ENCODE data around the gene C10orf71. TPM values are rescaled to one million over a fixed set of nuclear protein-coding genes. Genes with fewer than 3 reads are reported as not detected.

C10orf71 gene
- total RNA-seq, 1 donor from 2014 or later, result not detected

- H4K20me1 ChIP-seq (ENCODE audit: insufficient read depth, low read length), result no peaks in the 10 kb centered on the region
- H3K27ac Mint-ChIP-seq (ENCODE audit: unreplicated experiment), result peak overlapping the region; percentile 55
Observed at GRCh38 chr10:49274886-49275285, 24.1 kb upstream of the C10orf71 start.

DNA sequence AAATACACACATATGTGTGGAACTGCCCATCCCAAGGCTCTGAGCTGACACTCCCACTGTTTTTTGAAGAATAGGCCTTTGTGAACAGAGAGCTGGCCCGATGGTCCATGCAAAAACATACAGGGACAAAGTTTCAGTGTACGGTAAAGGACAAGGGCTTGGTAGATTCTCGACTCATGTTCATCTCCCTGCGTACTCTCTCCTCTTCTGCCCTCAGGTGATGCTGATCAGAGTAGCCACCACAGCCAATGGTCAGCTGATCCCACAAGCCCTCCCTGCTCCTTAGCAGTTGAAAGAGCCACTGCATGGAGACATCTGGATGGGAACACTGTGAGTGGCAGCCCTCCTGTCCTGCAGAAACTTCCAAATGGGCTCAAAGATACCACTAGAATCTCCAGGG, 23.1 kb upstream of the C10orf71 start:
- no peak overlapping the region for H3K4me2 ChIP-seq (ENCODE audit: low read length)
- H3K9me3 Mint-ChIP-seq (ENCODE audit: unreplicated experiment), result peaks cover 2% of the 10 kb centered on the region
- peaks cover 8% of the 10 kb centered on the region for H3K4me1 Mint-ChIP-seq (ENCODE audit: low read depth, unreplicated experiment)
- H3K27me3 ChIP-seq (ENCODE audit: insufficient read depth, low read length), result peaks cover 4% of the 10 kb centered on the region
- no peak overlapping the region for H3K27ac ChIP-seq (ENCODE audit: low read depth, low read length)
- H3K36me3 Mint-ChIP-seq (ENCODE audit: low read depth, unreplicated experiment), result no peaks in the 10 kb centered on the region
- peaks cover 31% of the 10 kb centered on the region for H3K27me3 Mint-ChIP-seq (ENCODE audit: low read depth, unreplicated experiment)
- no peak for FAIRE-seq
- no peaks in the 10 kb centered on the region for H3K36me3 ChIP-seq (ENCODE audit: insufficient read depth, low read length)
- TF ChIP-seq CTCF (IDR thresholded peaks at IDR 0.05; ENCODE audit: insufficient read depth, low read depth, low read length) (no peak), EZH2 (IDR thresholded peaks at IDR 0.05; ENCODE audit: insufficient read depth, low read length) (no peak)
- H3K9me3 ChIP-seq (ENCODE audit: insufficient read depth, low read depth, low read length), result no peaks in the 10 kb centered on the region
- H3K79me2 ChIP-seq (ENCODE audit: insufficient read depth, low read length), result no peaks in the 10 kb centered on the region
- H3K4me1 ChIP-seq (ENCODE audit: insufficient read depth, low read length), result no peaks in the 10 kb centered on the region
- no peak overlapping the region for H3K27ac Mint-ChIP-seq (ENCODE audit: unreplicated experiment)
- H4K20me1 ChIP-seq (ENCODE audit: insufficient read depth, low read length), result no peaks in the 10 kb centered on the region
- no peak overlapping the region for H3K4me3 ChIP-seq (ENCODE audit: insufficient read depth, low read depth, low read length)
- H3K4me3 Mint-ChIP-seq (ENCODE audit: unreplicated experiment), result no peak overlapping the region
- H2AFZ ChIP-seq (ENCODE audit: low read depth, low read length), result no peak overlapping the region
- H3K9ac ChIP-seq (ENCODE audit: low read length), result no peak overlapping the region
- no peak for DNase-seq (ENCODE audit: low read depth)

More at GRCh38 chr10:49274886-49275285, 24.1 kb upstream of the C10orf71 start:
- Mint-ChIP-seq H3K4me1 (ENCODE audit: low read depth, unreplicated experiment) (peaks cover 6% of the 10 kb centered on the region), H3K4me3 (ENCODE audit: unreplicated experiment) (no peak overlapping the region), H3K36me3 (ENCODE audit: low read depth, unreplicated experiment) (no peaks in the 10 kb centered on the region), H3K27me3 (ENCODE audit: low read depth, unreplicated experiment) (peaks cover 35% of the 10 kb centered on the region), H3K9me3 (ENCODE audit: unreplicated experiment) (peaks cover 4% of the 10 kb centered on the region)
- H3K79me2 ChIP-seq (ENCODE audit: insufficient read depth, low read length), result no peaks in the 10 kb centered on the region
- no peak overlapping the region for H3K27ac ChIP-seq (ENCODE audit: low read depth, low read length)
- no peaks in the 10 kb centered on the region for H3K4me1 ChIP-seq (ENCODE audit: insufficient read depth, low read length)
- DNase-seq (ENCODE audit: low read depth), result no peak
- no peaks in the 10 kb centered on the region for H3K9me3 ChIP-seq (ENCODE audit: insufficient read depth, low read depth, low read length)
- no peak overlapping the region for H3K4me2 ChIP-seq (ENCODE audit: low read length)
- H3K27me3 ChIP-seq (ENCODE audit: insufficient read depth, low read length), result peaks cover 4% of the 10 kb centered on the region
- FAIRE-seq, result no peak
- H2AFZ ChIP-seq (ENCODE audit: low read depth, low read length), result no peak overlapping the region
- TF ChIP-seq EZH2 (IDR thresholded peaks at IDR 0.05; ENCODE audit: insufficient read depth, low read length), result no peak
- no peak for TF ChIP-seq CTCF (IDR thresholded peaks at IDR 0.05; ENCODE audit: insufficient read depth, low read depth, low read length)
- H3K9ac ChIP-seq (ENCODE audit: low read length), result no peak overlapping the region
- H3K4me3 ChIP-seq (ENCODE audit: insufficient read depth, low read depth, low read length), result no peak overlapping the region
- no peaks in the 10 kb centered on the region for H3K36me3 ChIP-seq (ENCODE audit: insufficient read depth, low read length)

DNA sequence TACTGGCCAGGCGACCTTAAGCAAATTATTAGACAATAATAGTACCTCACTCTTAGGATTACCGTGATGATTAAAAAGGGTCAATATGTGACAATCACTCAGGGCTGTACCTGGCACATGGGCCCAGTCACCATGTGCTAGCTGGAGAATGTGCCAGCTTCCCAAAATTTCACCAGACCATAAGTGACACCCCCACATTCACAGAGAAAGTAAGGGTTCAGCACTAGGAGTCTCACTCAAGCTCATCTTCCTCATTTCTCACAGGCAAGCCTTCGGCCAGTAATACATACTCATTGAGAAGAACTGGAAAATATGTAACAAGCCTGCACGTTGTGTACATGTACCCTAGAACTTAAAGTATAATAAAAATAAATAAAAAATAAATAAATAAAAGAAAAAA, 22.4 kb upstream of the C10orf71 start:
- H3K27ac ChIP-seq (ENCODE audit: low read depth, low read length), result no peak overlapping the region
- H3K27ac Mint-ChIP-seq (ENCODE audit: unreplicated experiment), result no peak overlapping the region
- H3K36me3 Mint-ChIP-seq (ENCODE audit: low read depth, unreplicated experiment), result no peaks in the 10 kb centered on the region
- H3K27me3 ChIP-seq (ENCODE audit: insufficient read depth, low read length), result peaks cover 4% of the 10 kb centered on the region
- DNase-seq (ENCODE audit: low read depth), result no peak
- H3K4me3 Mint-ChIP-seq (ENCODE audit: unreplicated experiment), result no peak overlapping the region
- no peaks in the 10 kb centered on the region for H3K9me3 ChIP-seq (ENCODE audit: insufficient read depth, low read depth, low read length)
- H3K9me3 Mint-ChIP-seq (ENCODE audit: unreplicated experiment), result peaks cover 2% of the 10 kb centered on the region
- H3K36me3 ChIP-seq (ENCODE audit: insufficient read depth, low read length), result no peaks in the 10 kb centered on the region
- H3K9ac ChIP-seq (ENCODE audit: low read length), result no peak overlapping the region
- no peak overlapping the region for H3K4me3 ChIP-seq (ENCODE audit: insufficient read depth, low read depth, low read length)
- peaks cover 8% of the 10 kb centered on the region for H3K4me1 Mint-ChIP-seq (ENCODE audit: low read depth, unreplicated experiment)
- H3K79me2 ChIP-seq (ENCODE audit: insufficient read depth, low read length), result no peaks in the 10 kb centered on the region
- H3K4me1 ChIP-seq (ENCODE audit: insufficient read depth, low read length), result no peaks in the 10 kb centered on the region
- H4K20me1 ChIP-seq (ENCODE audit: insufficient read depth, low read length), result no peaks in the 10 kb centered on the region
- FAIRE-seq, result no peak
- H3K27me3 Mint-ChIP-seq (ENCODE audit: low read depth, unreplicated experiment), result peaks cover 31% of the 10 kb centered on the region
- no peak overlapping the region for H3K4me2 ChIP-seq (ENCODE audit: low read length)
- no peak overlapping the region for H2AFZ ChIP-seq (ENCODE audit: low read depth, low read length)
- TF ChIP-seq EZH2 (IDR thresholded peaks at IDR 0.05; ENCODE audit: insufficient read depth, low read length), result no peak

All from astrocyte (in vitro differentiated cells and primary cell).